ENCODE results near the gene GAB2. TPM values are rescaled to one million over a fixed set of nuclear protein-coding genes. Genes with fewer than 3 reads are reported as not detected.

Gene GAB2
- polyA plus RNA-seq, 3 donors, result 2.8 to 39.4 (median 4.4) TPM

DNA sequence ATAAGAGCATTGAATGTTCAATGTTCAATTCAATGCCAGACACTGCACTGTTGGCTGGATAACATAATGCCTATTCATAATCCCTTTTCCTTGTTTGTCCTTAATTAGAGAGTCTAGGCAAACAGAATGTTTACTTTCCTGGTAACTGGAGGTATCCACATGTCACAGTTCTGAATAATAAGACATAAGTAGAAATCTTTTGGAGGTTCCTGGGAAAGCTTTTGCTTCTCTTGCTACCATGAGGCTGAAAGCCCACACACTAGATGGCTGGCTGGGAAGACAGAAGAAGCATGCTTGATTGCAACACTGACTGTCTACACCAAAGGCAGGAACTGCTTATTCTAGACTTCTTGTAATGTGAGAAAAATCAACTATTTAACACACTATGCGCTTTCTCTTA is 79.5 kb downstream of the GAB2 start:
- peak in 2 of 3 donors; percentile 35 to 49 for DNase-seq
- peaks cover 94% of the 10 kb centered on the region for H4K20me1 ChIP-seq (ENCODE audit: insufficient read depth, low read length)
- H3K4me3 Mint-ChIP-seq, result no peak overlapping the region
- H3K27ac Mint-ChIP-seq, result peak overlapping the region in 6 of 7 donors; percentile 3 to 78 (median 34)
- H3K4me1 Mint-ChIP-seq, result peaks cover 64% of the 10 kb centered on the region
- no peak overlapping the region for H3K4me2 ChIP-seq (replicated peaks; ENCODE audit: extremely low read depth, low read length, poor library complexity, severe bottlenecking)
- no peaks in the 10 kb centered on the region for H3K27me3 ChIP-seq (ENCODE audit: control insufficient read depth in 2 of 2, insufficient read depth in 2 of 2, low read length in 2 of 2)
- no peak overlapping the region for H3K9ac ChIP-seq (ENCODE audit: insufficient read depth, low read length, poor library complexity, severe bottlenecking)
- no peaks in the 10 kb centered on the region for H3K36me3 ChIP-seq (replicated peaks in 1 of 2; ENCODE audit: control insufficient read depth in 1 of 2, insufficient read depth in 2 of 2, low read length in 2 of 2)
- no peaks in the 10 kb centered on the region for H3K9me3 ChIP-seq (replicated peaks in 1 of 2; ENCODE audit: control insufficient read depth in 1 of 2, insufficient read depth in 1 of 2, low read length in 2 of 2)
- intact Hi-C loops (cut with micrococcal nuclease), result no loop called here
- peaks cover 30 to 43% of the 10 kb centered on the region in 2 donors for H3K4me1 ChIP-seq (ENCODE audit: control insufficient read depth in 1 of 2, insufficient read depth in 2 of 2, low read length in 2 of 2)
- peaks cover 18 to 33% of the 10 kb centered on the region in 2 donors for H3K36me3 Mint-ChIP-seq
- no peak overlapping the region for H3K4me3 ChIP-seq (replicated peaks in 1 of 3; ENCODE audit: low read depth in 2 of 3, low read length in 3 of 3)
- no CpG with 5 or more reads among the region's 1 CpG for WGBS (ENCODE audit: insufficient coverage)
- no peaks in the 10 kb centered on the region for H3K27me3 Mint-ChIP-seq (ENCODE audit: low read depth in 3 of 3)
- H2AFZ ChIP-seq (ENCODE audit: insufficient read depth, low read depth, low read length, poor library complexity, severe bottlenecking), result no peak overlapping the region
- H3K27ac ChIP-seq (ENCODE audit: low read depth in 1 of 2, low read length in 2 of 2), result peak overlapping the region in 1 of 2 donors; percentile 61
- TF ChIP-seq, protein P1, sequence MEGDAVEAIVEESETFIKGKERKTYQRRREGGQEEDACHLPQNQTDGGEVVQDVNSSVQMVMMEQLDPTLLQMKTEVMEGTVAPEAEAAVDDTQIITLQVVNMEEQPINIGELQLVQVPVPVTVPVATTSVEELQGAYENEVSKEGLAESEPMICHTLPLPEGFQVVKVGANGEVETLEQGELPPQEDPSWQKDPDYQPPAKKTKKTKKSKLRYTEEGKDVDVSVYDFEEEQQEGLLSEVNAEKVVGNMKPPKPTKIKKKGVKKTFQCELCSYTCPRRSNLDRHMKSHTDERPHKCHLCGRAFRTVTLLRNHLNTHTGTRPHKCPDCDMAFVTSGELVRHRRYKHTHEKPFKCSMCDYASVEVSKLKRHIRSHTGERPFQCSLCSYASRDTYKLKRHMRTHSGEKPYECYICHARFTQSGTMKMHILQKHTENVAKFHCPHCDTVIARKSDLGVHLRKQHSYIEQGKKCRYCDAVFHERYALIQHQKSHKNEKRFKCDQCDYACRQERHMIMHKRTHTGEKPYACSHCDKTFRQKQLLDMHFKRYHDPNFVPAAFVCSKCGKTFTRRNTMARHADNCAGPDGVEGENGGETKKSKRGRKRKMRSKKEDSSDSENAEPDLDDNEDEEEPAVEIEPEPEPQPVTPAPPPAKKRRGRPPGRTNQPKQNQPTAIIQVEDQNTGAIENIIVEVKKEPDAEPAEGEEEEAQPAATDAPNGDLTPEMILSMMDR (IDR thresholded peaks at IDR 0.05), result no peak
- peaks cover 0 to 4% (median 2%) of the 10 kb centered on the region in 7 donors for H3K9me3 Mint-ChIP-seq
- H3K79me2 ChIP-seq (ENCODE audit: insufficient read depth, low read length), result peaks cover 100% of the 10 kb centered on the region

DNA sequence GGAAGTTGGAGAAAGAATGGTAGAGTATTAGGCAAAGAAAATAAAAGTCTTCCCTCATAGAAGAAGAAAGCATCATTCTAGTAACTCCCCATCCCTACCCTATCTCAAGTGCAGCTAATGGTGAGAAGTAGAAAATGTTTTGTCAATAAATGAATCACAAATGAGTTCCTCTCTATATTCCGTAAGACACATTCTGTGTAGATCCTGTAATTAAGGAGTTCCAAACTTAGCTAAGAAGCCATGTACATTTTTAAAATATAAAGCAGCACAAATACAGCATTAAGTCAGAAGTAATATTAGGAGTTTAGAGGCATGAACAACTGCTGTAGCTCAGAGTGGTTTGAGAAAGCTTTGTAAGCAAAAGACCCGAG is 80.1 kb downstream of the GAB2 start:
- Mint-ChIP-seq H3K4me1 (peaks cover 70% of the 10 kb centered on the region), H3K36me3 (peaks cover 15 to 27% of the 10 kb centered on the region in 2 donors), H3K27me3 (ENCODE audit: low read depth in 3 of 3) (no peaks in the 10 kb centered on the region), H3K27ac (peak overlapping the region in 6 of 7 donors; percentile 22 to 78 (median 60)), H3K9me3 (peaks cover 0 to 4% (median 2%) of the 10 kb centered on the region in 7 donors), H3K4me3 (no peak overlapping the region)
- Histone ChIP-seq H3K4me1 (ENCODE audit: control insufficient read depth in 1 of 2, insufficient read depth in 2 of 2, low read length in 2 of 2) (peaks cover 35 to 48% of the 10 kb centered on the region in 2 donors), H3K27ac (ENCODE audit: low read depth in 1 of 2, low read length in 2 of 2) (peak overlapping the region in 1 of 2 donors; percentile 61), H3K4me2 (replicated peaks; ENCODE audit: extremely low read depth, low read length, poor library complexity, severe bottlenecking) (no peak overlapping the region), H3K4me3 (replicated peaks in 1 of 3; ENCODE audit: low read depth in 2 of 3, low read length in 3 of 3) (no peak overlapping the region), H3K36me3 (replicated peaks in 1 of 2; ENCODE audit: control insufficient read depth in 1 of 2, insufficient read depth in 2 of 2, low read length in 2 of 2) (no peaks in the 10 kb centered on the region), H3K9me3 (replicated peaks in 1 of 2; ENCODE audit: control insufficient read depth in 1 of 2, insufficient read depth in 1 of 2, low read length in 2 of 2) (no peaks in the 10 kb centered on the region), H3K9ac (ENCODE audit: insufficient read depth, low read length, poor library complexity, severe bottlenecking) (no peak overlapping the region), H3K79me2 (ENCODE audit: insufficient read depth, low read length) (peaks cover 100% of the 10 kb centered on the region), H2AFZ (ENCODE audit: insufficient read depth, low read depth, low read length, poor library complexity, severe bottlenecking) (no peak overlapping the region), H3K27me3 (ENCODE audit: control insufficient read depth in 2 of 2, insufficient read depth in 2 of 2, low read length in 2 of 2) (no peaks in the 10 kb centered on the region), H4K20me1 (ENCODE audit: insufficient read depth, low read length) (peaks cover 94% of the 10 kb centered on the region)
- no peak for DNase-seq
- TF ChIP-seq, protein P1 (IDR thresholded peaks at IDR 0.05), result no peak
- WGBS (ENCODE audit: insufficient coverage), result no CpG with 5 or more reads among the region's 2 CpGs
- intact Hi-C loops (cut with micrococcal nuclease), result no loop called here

Data from CD14-positive monocyte (primary cell).